HepG2 (cell line): ENCODE results near the gene POLR2H. TPM values are rescaled to one million over a fixed set of nuclear protein-coding genes. Genes with fewer than 3 reads are reported as not detected.
A peak's percentile ranks its signal among the peaks of the same experiment; 100 is the strongest.

ENCODE experiments used
- AHDC1 ChIP-seq: sonication (generic); formaldehyde crosslinking; IDR thresholded peaks from 2 replicates; pipeline ENCODE4 v1.5.1; 2020; ENCODE audit warnings: mild to moderate bottlenecking, missing genetic modification reagents, borderline replicate concordance
- DNMT1 ChIP-seq: sonication (generic); formaldehyde crosslinking; IDR thresholded peaks from 2 replicates; pipeline ENCODE4 v1.5.1; 2020; ENCODE audit warnings: mild to moderate bottlenecking, missing genetic modification reagents
- DRAP1 ChIP-seq: IDR thresholded peaks from 2 replicates; pipeline ENCODE4 v1.6.1; 2016; ENCODE audit warnings: missing genetic modification reagents, missing compliant biosample characterization
- HIVEP1 ChIP-seq: sonication (generic); formaldehyde crosslinking; IDR thresholded peaks from 2 replicates; pipeline ENCODE4 v1.4.0; 2020; ENCODE audit warnings: mild to moderate bottlenecking, missing genetic modification reagents
- HNRNPH1 ChIP-seq: fragments of 200-400 bp; formaldehyde crosslinking; optimal IDR thresholded peaks from 2 replicates; pipeline ENCODE3; 2017; ENCODE audit warnings: mild to moderate bottlenecking, low read depth, low read length
- HOXA3 ChIP-seq: sonication (generic); formaldehyde crosslinking; IDR thresholded peaks from 2 replicates; pipeline ENCODE4 v1.5.0; 2020; ENCODE audit warnings: missing genetic modification reagents
- PPARG ChIP-seq: conservative IDR thresholded peaks from 2 replicates; pipeline ENCODE4 v1.6.1; 2016; ENCODE audit warnings: missing biosample characterization, missing genetic modification reagents
- PRMT3 ChIP-seq: sonication (generic); formaldehyde crosslinking; IDR thresholded peaks from 2 replicates; pipeline ENCODE4 v1.8.1; 2022; ENCODE audit warnings: low read depth, mild to moderate bottlenecking, moderate library complexity, missing genetic modification reagents, borderline replicate concordance
- ZBTB7A ChIP-seq: sonication (generic); formaldehyde crosslinking; IDR thresholded peaks from 2 replicates; pipeline ENCODE4 v1.8.0; 2022; ENCODE audit warnings: mild to moderate bottlenecking, missing genetic modification reagents
- ZFP36 ChIP-seq: fragments of 150-350 bp; IDR thresholded peaks from 2 replicates; pipeline ENCODE4 v1.6.1; 2018; ENCODE audit warnings: borderline replicate concordance, low read length, low read depth; ENCODE audit not compliant: partially characterized antibody
- ZFYVE20 ChIP-seq: sonication (generic); formaldehyde crosslinking; IDR thresholded peaks from 2 replicates; pipeline ENCODE4 v1.8.0; 2023; ENCODE audit warnings: low read depth, mild to moderate bottlenecking, moderate library complexity, missing genetic modification reagents, borderline replicate concordance
- ZNF333 ChIP-seq: sonication (generic); formaldehyde crosslinking; IDR thresholded peaks from 2 replicates; pipeline ENCODE4 v1.4.0; 2020; ENCODE audit warnings: mild to moderate bottlenecking, missing genetic modification reagents, borderline replicate concordance
- ZNF432 ChIP-seq: sonication (generic); formaldehyde crosslinking; IDR thresholded peaks from 2 replicates; pipeline ENCODE4 v1.5.0; 2020; ENCODE audit warnings: missing genetic modification reagents, mild to moderate bottlenecking, borderline replicate concordance
- ZNF446 ChIP-seq: sonication (generic); formaldehyde crosslinking; IDR thresholded peaks from 2 replicates; pipeline ENCODE4 v1.5.0; 2020; ENCODE audit warnings: mild to moderate bottlenecking, missing genetic modification reagents
- ZNF512B ChIP-seq: sonication (generic); formaldehyde crosslinking; IDR thresholded peaks from 2 replicates; pipeline ENCODE4 v1.5.1; 2020; ENCODE audit warnings: missing genetic modification reagents, mild to moderate bottlenecking, borderline replicate concordance
- ZSCAN31 ChIP-seq: sonication (generic); formaldehyde crosslinking; IDR thresholded peaks from 2 replicates; pipeline ENCODE4 v1.5.0; 2020; ENCODE audit warnings: low read depth, mild to moderate bottlenecking, missing genetic modification reagents
- ZUFSP ChIP-seq: sonication (generic); formaldehyde crosslinking; IDR thresholded peaks from 2 replicates; pipeline ENCODE4 v1.9.0; 2021; ENCODE audit warnings: missing genetic modification reagents, mild to moderate bottlenecking, borderline replicate concordance
- polyA plus RNA-seq, 8 experiments: library from polyadenylated mRNA; depleted of rRNA in 3 of 8; stranded (reverse) in 7 of 8; unstranded in 1 of 8; fragments of >200 nt; fragmentation: Illumina TruSeq in 4 of 8; extraction: Trizol in 4 of 8; gene quantifications; 2 replicates each; pipeline versions ENCODE4 v1.2.1 to v1.2.3, GENCODE V29; 2011 to 2016; ENCODE audit warnings: low read depth in 4 of 8, missing spikeins in 1 of 8, mixed read lengths in 1 of 8; ENCODE audit not compliant: insufficient read depth in 1 of 8
- total RNA-seq, 5 experiments: library from RNA; depleted of rRNA; stranded (reverse); fragments of >200 nt; fragmentation: Illumina TruSeq; extraction: Trizol; gene quantifications; 2 replicates each; pipeline ENCODE4 v1.2.3, GENCODE V29; 2016; ENCODE audit warnings: low read depth in 1 of 5

Gene POLR2H
- total and polyA plus RNA-seq, 2 of the 13 experiments (the other 11 are each of a cell fraction or from before 2014, with no cell fraction given): 118 to 194 TPM

GRCh38 chr3:184362668-184363546, 1.4 kb downstream of the POLR2H start (continued):
- TF ChIP-seq ZNF512B (CRISPR knock-in tag) (no peak), HIVEP1 (peak; percentile 94), ZNF446 (CRISPR knock-in tag) (peak; percentile 74; the same call in 1 of the 2 replicates), ZFP36 (no peak), HNRNPH1 (no peak), ZSCAN31 (CRISPR knock-in tag) (peak; percentile 82), PRMT3 (CRISPR knock-in tag) (peak; percentile 78; the same call in 1 of the 2 replicates), HOXA3 (peak; percentile 87), AHDC1 (peak; percentile 57; the same call in 1 of the 2 replicates), ZNF432 (no peak), DNMT1 (CRISPR knock-in tag) (peak; percentile 20; the same call in 1 of the 2 replicates), DRAP1 (no peak; the same call in none of the 2 replicates), ZUFSP (CRISPR knock-in tag) (no peak), ZNF333 (CRISPR knock-in tag) (peak; percentile 89; the same call in 1 of the 2 replicates), ZFYVE20 (CRISPR knock-in tag) (no peak), ZBTB7A (peak; percentile 18; the same call in 1 of the 2 replicates), PPARG (peak; percentile 90)
